Activated T-helper 1 cell treated with anti-CD3 and anti-CD28 coated beads, Interleukin-2, amount 50 U/mL, for 16 hours (primary cell): ENCODE results near the gene PDX1.

Experiments used
- DNase-seq, 2 donors: peaks; one replicate each; pipeline ENCODE4 v3.0.0-alpha.2; 2020; ENCODE audit warnings: low read depth in 1 of 2, low spot score in 1 of 2

PDX1 gene

DNA sequence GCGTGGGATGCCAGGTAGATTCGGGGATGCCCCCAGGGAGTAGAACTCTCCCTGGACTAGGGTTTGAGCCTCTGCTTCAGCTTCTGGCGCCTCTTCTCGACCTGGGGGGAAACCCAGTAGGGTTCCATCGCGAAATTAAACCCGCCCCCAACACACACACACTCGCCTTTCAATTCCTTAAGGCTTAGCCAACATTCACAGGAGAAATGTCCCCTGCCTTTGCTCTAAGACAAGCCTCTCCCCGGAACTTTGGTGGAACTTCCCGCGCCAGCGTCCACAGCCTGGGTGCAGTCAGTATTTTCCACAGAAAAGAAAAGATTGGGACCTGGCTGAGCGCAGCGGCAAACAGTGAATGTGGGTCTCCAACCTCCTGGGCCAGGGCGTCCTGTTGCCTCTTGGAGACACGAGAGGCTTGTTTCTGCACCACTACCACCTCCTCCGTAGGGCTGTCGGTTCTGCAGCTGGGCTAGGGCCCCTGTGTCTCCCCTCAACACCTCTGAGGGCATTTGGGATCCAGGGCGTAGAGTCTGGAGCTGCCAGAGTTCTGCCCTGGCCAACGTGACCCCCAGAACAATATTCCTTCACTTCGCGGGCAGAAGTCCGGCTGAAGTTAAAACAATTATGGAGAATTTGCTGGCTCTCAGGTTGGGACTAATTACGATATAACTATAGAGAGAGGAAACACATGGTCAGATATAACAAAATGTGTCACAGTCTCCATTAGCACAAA lies 3.2 kb downstream of the PDX1 start:
- DNase-seq, result no peak

DNA sequence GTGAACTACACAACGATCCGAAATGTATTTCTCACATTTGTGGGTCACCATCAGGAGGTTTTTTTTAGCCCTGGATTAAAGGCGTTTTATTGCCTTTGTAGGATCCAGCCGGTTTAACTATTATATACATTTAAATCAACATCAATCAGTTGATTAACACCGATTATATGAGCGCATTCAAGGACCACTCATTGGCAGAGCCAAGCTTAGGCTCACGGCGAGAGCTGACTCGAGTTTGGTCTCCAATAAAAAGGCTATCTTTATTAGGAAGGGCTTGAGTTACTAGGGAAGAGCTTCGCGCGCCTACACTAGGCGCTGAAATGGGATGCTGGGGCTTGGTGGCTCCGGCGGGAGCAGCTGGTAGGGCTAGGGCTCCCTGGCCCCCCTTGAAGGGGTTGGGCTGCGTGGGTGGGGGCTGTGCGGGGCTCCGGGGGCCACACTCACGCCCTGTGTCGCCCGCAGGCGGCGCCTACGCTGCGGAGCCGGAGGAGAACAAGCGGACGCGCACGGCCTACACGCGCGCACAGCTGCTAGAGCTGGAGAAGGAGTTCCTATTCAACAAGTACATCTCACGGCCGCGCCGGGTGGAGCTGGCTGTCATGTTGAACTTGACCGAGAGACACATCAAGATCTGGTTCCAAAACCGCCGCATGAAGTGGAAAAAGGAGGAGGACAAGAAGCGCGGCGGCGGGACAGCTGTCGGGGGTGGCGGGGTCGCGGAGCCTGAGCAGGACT lies 4.2 kb downstream of the PDX1 start:
- no peak for DNase-seq

DNA sequence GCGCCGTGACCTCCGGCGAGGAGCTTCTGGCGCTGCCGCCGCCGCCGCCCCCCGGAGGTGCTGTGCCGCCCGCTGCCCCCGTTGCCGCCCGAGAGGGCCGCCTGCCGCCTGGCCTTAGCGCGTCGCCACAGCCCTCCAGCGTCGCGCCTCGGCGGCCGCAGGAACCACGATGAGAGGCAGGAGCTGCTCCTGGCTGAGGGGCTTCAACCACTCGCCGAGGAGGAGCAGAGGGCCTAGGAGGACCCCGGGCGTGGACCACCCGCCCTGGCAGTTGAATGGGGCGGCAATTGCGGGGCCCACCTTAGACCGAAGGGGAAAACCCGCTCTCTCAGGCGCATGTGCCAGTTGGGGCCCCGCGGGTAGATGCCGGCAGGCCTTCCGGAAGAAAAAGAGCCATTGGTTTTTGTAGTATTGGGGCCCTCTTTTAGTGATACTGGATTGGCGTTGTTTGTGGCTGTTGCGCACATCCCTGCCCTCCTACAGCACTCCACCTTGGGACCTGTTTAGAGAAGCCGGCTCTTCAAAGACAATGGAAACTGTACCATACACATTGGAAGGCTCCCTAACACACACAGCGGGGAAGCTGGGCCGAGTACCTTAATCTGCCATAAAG lies 4.8 kb downstream of the PDX1 start:
- no peak for DNase-seq

- DNase-seq, result no peak
Measured at GRCh38 chr13:27925220-27925991, 5.6 kb downstream of the PDX1 start.

- DNase-seq, result no peak
Measured at GRCh38 chr13:27926644-27927434, 7.0 kb downstream of the PDX1 start.

- no peak for DNase-seq
Measured at GRCh38 chr13:27927444-27928352, 7.9 kb downstream of the PDX1 start.

DNA sequence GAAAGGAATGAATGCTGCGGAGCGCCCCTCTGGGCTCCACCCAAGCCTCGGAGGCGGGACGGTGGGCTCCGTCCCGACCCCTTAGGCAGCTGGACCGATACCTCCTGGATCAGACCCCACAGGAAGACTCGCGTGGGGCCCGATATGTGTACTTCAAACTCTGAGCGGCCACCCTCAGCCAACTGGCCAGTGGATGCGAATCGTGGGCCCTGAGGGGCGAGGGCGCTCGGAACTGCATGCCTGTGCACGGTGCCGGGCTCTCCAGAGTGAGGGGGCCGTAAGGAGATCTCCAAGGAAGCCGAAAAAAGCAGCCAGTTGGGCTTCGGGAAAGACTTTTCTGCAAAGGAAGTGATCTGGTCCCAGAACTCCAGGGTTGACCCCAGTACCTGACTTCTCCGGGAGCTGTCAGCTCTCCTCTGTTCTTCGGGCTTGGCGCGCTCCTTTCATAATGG lies 8.6 kb downstream of the PDX1 start:
- no peak for DNase-seq

DNA sequence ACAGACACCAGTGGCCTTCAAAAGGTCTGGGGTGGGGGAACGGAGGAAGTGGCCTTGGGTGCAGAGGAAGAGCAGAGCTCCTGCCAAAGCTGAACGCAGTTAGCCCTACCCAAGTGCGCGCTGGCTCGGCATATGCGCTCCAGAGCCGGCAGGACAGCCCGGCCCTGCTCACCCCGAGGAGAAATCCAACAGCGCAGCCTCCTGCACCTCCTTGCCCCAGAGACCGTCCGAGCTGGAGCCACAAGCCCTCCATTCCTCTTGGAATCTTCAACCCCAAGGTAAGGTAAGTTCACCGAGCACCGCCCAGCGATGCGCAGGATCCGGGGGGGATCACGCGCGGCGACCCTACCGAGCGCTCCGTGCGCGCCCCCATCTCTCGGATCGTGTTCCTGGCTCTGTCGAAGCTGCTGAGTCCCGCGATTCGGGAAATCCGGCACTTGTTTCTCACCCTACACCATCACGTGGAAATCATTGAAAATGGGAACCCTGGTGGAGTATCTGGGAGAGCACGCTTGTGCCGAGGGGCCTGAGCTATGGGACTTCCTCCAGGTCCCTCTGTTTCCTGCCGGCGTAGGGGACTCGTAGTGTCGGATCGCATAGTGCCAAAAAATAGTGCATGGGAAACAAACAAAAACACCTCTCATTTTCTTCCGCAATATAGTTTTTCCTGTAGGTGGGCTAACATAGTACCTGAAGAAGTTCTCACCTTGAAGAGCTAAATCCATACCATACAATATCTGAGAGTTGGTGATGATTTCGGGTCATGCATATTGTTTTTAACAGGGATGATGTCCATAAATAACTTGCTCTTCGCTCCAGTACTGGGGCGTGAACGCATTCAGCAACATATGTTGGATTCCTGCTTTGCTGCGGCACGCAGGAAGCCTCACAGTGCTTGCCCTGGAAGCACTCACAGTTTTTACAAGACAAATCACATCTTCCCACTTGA lies 9.3 kb downstream of the PDX1 start:
- DNase-seq, result no peak

DNA sequence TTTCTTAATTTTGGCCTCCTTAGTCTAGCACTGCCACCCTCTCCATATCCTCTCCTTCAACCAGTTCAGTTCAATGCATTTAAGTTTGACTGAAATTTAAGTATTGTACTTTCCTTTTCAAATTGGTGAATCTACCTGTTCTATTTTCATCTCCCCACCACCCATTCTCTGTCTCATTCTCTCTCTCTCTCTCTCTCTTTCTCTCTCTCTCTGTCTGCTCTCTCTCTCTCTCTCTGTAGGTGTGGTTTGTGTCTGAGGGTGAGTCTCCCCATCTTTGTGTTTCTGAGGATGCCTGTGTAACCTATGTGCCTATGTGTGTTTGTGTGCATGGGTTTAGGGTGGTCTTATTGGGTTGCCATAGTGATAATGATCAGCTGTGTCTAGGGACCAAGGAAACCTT lies 10.1 kb downstream of the PDX1 start:
- no peak for DNase-seq

GRCh38 chr13:27933118-27933517 lies 13.3 kb downstream of the PDX1 start:
- no peak for DNase-seq

DNA sequence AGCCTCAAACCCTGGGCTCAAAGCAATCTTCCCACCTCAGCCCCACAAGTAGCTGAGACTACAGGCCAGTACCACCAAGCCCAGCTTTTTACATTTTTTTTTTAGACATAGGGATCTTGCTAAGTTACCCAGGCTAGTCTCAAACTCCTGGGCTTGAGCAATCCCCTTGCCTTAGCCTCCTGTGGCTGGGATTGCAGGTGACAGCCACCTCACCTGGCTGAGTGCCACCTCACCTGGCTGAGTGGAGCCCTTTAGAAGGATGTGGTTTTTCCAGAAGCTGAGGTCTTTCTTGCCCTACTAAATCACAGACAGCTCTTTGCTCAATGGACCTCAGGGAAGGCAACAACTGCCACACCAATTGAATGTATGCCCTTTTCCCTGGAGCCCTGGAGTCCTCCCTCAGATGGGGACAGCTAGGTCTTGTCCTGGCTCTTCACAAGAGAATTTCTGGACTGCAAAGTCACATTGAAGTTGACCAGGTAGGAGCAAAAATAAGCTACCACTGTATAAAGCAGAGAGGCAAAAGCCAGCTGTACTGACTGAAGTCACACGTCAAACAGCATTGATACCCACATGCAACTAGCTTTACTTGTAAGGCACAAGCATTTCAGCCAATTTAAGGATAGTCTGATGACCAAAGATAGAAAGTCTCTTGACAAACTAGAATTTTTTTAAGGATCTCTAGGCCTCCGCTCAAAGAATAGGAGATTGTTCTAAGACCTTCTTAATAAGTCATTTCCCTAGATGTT lies 14.0 kb downstream of the PDX1 start:
- no peak for DNase-seq

DNA sequence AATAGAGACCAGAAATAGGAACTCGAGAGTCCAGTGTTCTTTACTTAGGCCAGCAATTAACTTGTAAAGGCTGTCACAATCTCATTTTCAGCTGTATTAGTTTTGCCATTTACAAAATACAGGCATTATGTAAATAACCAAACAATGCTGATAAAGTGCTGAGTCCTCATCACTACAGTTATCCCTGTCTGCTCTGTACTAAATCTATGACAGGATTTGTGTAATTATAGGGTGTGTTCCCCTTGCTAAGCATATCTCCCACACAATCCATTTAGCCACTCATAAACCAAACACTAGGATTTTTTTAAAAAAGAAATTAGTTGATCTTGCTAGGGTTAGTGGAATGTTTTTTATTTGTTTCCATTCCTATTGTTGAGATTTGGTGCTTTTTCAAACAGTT lies 23.2 kb downstream of the PDX1 start:
- DNase-seq, result no peak

- no peak for DNase-seq
Measured at GRCh38 chr13:27952876-27953675, 33.3 kb downstream of the PDX1 start.

- peak in 1 of 2 donors; percentile 24 for DNase-seq
Measured at GRCh38 chr13:27953676-27954405, 34.0 kb downstream of the PDX1 start.

DNA sequence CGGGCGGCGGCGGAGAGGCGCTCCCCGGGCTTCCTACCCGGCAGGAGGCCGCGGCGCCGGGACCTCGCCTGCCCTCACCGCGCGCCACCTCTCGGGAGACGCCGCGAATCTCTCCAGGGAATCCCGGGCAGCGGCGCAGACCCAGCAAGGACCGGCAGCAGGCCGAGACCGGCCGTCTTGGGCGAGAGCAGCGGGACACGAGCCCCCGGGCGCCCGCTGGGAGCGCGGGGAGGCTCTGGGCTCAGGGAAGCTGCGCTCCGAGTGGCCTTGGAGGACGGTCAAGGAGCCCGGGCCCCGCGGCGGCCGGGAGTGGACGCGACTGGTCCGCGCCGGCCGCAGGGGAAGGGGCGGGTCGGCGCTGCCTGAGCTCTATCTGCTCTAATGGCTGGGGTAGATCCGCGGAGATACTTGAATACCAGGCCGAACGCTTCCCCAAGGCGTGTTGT lies 34.6 kb downstream of the PDX1 start:
- no peak for DNase-seq

- no peak for DNase-seq
Measured at GRCh38 chr13:27955014-27955591, 35.3 kb downstream of the PDX1 start.
